Activated CD8-positive, alpha-beta memory T cell treated with anti-CD3 and anti-CD28 coated beads, Interleukin-2, amount 50 U/mL, for 24 hours (primary cell): ENCODE data around the gene ATXN1.

Experiments used
- DNase-seq: peaks from one replicate; pipeline ENCODE4 v3.0.0-alpha.2; 2020; ENCODE audit errors: extremely low read depth

The ATXN1 gene

DNA sequence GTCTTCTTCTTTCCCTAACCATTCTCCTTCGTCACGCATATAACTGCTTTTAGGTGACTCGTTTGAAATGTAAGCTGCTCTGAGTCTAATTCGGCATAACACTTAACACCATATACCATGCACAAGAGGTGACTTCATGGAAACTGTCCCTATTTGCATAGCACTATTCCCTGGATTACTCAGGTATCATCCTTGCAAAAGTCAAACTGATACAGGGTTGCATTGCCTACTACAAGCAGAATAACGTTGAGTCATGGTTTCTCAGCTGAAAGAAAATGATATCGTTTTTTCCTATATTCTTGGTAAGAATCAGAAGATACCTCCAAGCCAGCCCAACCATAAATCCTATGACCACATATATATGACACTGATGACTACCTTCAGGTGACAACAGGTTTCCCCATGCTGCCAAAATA lies 227.5 kb downstream of the ATXN1 start:
- DNase-seq, result no peak

DNA sequence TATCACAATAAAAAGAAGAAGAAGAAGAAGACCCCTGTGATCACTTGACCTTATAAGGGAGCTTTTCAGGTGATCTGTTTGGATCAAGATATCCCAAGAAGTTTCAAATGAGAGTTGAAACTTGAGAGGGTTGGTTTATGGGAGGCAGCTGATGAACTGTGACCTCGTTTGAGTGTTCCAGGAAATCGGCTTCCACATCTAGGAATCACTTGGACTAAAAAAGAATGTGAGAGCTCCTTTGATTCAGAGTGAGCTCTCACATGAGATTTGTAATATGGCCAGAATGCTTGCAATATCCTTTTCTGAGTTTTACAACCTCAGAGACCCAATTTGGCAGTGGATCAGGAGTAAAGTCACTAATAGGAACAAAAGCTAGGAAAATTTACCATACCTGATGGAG lies 228.1 kb downstream of the ATXN1 start:
- no peak for DNase-seq

DNA sequence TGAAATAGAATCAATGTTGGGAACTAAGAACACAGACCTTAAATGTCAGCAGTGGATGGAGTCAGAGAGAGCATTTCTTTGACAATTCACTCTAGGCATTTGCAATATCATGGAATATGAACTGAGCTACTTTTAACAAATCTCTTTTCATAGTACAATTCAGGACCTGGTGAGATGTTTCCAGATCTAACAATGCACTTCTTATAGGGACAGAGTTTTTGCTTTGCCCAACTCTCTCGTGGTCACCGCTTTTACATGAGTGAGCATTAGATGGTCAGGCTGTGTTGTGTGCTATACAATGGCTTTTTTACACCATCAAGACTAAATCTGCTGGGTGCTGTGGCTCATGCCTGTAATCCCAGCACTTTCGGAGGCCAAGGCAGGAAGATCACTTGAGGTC lies 233.6 kb downstream of the ATXN1 start:
- no peak for DNase-seq

- DNase-seq, result no peak
Observed at GRCh38 chr6:16524380-16524707, 236.9 kb downstream of the ATXN1 start.

DNA sequence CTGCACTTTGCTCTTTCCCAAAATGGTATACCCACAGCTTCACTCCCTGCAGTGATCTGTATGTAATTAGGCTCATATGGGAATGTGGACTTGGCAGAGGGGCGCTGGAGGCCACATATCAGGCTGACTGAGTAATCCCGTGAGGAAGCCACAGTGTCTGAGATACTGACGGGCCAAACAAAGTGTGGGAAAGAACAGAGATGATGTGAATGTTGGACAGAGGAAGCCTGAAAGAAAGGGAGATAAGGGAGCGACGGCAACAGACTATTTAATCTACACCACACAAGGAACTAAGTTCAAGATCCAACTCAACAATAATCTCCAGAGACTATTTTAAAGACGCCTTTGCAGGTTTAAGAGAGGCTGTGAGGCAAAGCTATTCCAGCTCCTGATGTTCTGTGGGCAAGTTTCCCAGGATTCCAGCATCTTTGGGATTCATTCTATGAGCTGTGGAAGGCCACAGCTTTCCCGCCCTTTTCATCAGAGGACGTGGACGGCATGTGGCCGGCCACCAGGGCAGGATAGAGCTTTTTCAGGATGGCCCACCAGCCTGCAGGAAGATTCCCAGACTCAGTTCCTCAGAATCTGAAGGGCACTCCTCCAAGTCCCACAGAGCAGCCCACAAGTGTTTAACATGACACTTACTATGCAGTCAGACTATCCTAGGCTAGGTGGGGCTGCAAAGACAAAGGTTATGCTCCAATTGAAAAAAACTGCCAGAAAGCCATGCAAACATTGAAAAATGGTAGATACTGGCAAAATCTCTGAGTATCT lies 237.5 kb downstream of the ATXN1 start:
- DNase-seq, result no peak

GRCh38 chr6:16522937-16523336 lies 238.3 kb downstream of the ATXN1 start:
- DNase-seq, result no peak

GRCh38 chr6:16521528-16521927 lies 239.7 kb downstream of the ATXN1 start:
- no peak for DNase-seq

GRCh38 chr6:16519265-16520242 lies 241.7 kb downstream of the ATXN1 start:
- no peak for DNase-seq

GRCh38 chr6:16518265-16518664 lies 243.0 kb downstream of the ATXN1 start:
- no peak for DNase-seq

DNA sequence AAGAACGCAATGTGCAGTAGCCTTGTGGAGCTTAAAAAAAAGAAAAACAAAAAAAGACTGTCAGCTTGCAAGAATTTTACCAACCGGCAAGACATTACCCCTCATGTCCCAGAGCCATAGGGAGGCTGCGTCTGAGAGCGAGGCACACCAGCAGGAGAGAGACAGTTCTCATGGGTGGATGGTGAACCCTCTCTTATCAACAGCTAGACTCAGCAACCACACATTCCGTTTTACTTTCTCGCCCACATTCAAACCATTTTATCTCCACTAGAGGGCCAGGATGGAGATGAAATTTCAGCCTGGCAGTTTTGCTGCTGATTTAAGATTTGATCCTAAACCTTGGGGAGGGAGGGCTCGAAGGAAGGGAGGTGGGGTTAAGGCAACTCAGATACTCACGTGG lies 247.0 kb downstream of the ATXN1 start:
- DNase-seq, result no peak

DNA sequence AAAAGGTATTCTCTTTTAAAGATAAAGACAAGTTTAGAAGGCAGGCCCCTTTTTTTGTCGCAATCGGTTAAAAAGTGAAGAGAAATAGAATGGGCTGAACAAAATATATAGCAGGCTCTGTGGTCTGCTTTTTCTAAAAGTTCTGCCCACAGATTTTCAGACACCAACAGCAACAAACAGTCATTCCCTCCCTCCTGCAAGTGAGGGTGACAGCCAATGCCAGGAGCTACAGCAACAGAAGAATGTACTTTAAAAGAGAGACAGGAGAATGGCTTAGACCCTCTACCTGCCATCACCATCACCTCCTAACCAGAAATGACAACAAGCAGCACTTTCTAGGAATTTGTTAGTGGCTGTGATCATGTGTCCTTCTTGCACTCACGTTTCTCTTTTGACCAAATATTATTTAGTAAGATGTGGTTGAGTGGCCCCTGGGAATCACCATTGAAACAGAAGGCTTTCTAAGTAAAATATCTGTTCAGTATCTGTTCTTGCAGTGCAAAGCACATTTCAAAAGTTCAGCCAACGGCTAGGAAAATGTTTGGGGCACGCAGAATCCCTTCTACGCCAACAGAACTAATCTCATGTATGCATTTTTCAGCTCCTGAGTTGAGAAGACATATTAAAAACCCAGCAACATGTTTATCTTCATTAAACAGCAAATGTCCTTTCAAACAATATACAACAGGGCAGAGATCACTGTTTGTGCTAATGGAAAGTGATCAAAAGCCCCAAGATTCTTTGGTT lies 248.5 kb downstream of the ATXN1 start:
- no peak for DNase-seq

DNA sequence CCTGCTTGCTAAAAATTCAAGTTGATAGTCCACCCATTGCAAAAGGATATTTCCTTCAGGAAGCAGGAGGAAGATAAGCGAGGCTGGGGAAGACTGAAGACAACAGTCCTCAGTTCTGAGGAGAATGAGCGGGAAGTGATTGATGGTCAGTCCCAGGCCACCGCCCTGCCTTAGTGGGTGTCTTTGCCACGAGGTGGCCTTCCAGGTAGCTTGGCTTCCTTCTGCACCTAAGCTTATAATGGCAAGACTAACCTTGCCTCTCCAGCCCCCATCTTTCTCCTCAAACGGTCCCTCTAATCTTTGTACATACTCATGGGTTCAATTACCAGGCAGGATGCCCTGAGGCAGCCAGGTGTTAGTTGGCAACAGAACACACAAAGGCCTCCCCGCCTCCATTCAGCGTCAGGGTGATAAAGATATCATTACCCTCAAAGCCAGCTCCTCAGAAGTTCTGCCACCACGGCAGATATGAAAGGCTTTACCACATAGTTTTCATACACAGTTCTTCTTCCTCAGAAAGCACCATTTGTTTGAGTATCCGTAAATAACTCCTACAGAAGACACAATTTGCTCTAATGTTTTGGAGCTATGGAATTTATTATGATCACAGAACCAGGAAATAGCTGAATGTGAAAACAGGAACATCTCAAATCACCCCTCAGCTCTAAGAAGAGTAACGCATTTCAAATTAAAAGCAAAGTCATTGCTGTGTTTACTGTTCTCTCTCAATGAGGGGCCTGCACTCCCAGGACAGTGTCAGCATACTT lies 249.4 kb downstream of the ATXN1 start:
- DNase-seq, result no peak

- DNase-seq, result no peak
Observed at GRCh38 chr6:16511040-16511660, 250.1 kb downstream of the ATXN1 start.

- no peak for DNase-seq
Observed at GRCh38 chr6:16510245-16510644, 251.0 kb downstream of the ATXN1 start.

- no peak for DNase-seq
Observed at GRCh38 chr6:16508959-16509358, 252.3 kb downstream of the ATXN1 start.

DNA sequence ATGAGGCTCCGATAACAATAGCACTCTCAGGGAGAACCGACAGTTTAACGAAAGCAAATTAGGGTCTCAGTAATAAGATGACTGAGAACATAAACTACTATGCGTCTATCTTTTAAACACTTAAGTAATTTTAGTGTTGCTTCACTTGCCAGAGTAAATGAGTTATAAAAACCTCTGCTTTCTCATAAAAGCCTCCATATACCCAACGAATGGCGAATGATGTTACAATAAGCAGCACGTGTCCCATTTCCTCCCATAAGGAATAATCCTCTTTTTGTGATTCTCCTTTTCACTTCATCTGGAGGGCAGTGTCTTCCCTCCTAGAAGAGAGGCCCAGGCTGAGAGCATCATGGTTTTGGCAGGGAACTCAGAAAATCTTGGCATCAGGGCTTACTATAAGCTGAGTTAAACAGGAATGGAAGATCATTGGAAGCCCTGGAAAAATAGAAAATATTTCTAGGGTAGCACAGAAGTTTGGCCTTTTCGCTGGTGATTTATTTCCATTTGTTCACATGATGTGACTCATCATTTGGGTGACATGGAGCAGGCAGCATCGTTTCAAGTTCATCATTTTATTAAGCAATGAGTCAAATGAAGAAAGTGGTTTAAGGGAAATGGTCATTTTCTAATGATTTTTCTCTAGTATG lies 255.4 kb downstream of the ATXN1 start:
- DNase-seq, result no peak

DNA sequence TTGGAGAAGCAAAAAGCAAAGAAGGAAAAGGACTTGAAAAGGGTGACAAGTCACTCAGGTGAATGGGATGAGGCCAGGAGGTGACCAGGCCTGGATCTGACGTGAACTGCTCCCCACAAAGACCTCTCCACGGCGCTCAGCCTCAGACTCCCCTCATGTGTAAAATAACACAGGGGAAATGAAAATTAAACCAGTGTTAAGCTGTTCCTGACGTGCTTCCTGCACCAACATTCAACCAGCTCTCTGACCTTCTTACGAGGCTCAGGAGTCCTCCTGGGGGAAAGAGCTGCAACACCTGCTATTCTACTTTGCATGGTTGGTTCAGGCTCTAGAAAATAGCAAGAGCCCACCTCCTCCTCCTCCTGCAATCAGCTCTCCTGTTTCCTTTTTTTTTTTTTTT lies 256.7 kb downstream of the ATXN1 start:
- DNase-seq, result no peak

DNA sequence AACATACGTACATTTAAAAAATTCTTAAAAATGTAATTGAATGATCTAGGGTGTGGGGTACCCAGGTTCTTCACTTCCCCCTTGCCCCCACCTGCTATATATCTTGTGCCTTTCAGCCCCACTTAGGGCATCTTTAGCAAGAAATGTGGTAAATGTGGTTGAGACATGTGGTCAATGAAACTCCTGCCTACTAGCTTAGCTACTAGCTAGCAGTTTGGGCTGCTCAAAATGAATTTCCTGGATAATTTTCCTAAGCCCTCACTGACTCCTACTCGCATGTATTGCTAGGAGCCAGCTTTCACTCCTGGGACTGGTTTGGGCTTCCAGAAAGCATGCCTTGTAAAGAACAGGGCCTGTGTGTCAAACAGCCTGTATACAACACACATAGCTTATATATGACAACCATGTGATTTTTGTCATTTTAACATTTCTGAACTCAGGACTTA lies 257.3 kb downstream of the ATXN1 start:
- no peak for DNase-seq

- DNase-seq, result no peak
Observed at GRCh38 chr6:16503241-16503775, 258.0 kb downstream of the ATXN1 start.

GRCh38 chr6:16498957-16499356 lies 262.3 kb downstream of the ATXN1 start:
- no peak for DNase-seq
